ENCODE results near the gene SPTBN1. TPM values are rescaled to one million over a fixed set of nuclear protein-coding genes. Genes with fewer than 3 reads are reported as not detected.

Gene SPTBN1
- total RNA-seq, 1 experiment from 2014 or later = 171 TPM

DNA sequence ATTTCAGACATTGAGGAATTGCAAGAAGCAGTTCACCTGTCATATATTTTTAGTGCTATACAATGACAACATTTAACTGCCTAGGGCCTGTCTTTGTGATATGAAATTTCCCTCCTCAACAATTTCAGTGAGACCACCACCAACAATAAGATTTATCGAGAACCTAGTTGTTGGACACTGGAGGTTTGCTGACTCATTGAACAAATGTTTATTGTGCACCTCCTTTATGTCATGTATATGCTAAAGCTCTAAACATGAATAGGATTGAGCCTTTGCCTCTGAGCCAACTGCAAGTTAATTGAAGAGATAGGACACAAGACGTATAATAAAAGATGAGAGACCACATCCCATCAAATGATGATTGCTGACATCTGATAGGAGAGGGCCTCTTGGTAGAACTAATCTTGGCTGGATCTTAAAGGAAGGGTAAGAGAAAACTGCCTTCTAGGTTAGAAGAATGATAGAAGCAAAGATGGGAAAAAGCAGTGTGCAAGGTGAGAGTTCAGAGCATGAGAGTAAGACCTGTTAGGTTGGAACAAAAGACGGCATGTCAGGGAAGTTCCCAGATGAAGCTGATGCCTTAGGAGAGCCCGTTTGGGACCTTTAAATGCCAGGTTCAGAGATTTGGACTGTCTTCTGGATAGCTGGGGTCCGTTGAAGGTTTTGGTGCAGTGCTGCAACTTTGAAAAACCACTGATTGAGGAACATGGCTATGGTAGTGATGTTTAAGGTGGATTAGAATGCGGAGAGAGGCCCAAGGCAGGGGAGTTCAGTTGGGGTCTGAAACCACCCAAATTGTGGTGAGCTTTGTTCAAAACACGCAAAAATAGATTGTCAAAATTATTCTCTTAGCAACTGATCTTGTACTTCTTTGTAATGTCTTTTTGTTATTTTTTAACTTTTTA is 134.3 kb downstream of the SPTBN1 start:
- intact Hi-C loops (cut with micrococcal nuclease) = no loop called here
- ChIA-PET POLR2A (interaction anchor here (1.1 to 4.0 kb wide), 7 partner anchors 10 to 59 kb away, joined by 3 to 42 read pairs (median 8); no protein-coding TSS in a partner anchor), CTCF (interaction anchor here (0.6 to 1.6 kb wide), 4 partner anchors 9 to 584 kb away, joined by 3 to 4 read pairs (median 4); no protein-coding TSS in a partner anchor)

DNA sequence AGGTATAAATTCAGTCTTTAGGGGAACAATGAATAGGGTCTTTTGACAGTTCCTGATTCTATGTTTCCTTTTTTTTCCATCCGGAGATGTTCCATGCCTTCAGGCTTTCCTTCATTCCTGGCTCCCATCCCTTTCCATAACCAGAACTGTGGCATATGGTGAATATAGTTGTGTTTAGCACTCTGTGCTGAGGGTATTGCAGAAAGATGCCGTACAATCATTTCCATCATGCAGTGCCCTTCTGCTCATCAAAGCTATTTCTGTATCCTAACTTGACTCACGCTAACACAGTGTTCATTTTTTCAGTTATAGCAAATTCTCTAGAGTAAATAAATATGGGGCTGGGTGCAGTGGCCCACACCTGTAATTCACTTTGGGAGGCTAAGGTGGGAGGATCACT is 135.4 kb downstream of the SPTBN1 start:
- TF ChIP-seq, protein P1, sequence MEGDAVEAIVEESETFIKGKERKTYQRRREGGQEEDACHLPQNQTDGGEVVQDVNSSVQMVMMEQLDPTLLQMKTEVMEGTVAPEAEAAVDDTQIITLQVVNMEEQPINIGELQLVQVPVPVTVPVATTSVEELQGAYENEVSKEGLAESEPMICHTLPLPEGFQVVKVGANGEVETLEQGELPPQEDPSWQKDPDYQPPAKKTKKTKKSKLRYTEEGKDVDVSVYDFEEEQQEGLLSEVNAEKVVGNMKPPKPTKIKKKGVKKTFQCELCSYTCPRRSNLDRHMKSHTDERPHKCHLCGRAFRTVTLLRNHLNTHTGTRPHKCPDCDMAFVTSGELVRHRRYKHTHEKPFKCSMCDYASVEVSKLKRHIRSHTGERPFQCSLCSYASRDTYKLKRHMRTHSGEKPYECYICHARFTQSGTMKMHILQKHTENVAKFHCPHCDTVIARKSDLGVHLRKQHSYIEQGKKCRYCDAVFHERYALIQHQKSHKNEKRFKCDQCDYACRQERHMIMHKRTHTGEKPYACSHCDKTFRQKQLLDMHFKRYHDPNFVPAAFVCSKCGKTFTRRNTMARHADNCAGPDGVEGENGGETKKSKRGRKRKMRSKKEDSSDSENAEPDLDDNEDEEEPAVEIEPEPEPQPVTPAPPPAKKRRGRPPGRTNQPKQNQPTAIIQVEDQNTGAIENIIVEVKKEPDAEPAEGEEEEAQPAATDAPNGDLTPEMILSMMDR (IDR thresholded peaks at IDR 0.05; ENCODE audit: unreplicated experiment) = no peak
- no peak overlapping the region for H3K27ac Mint-ChIP-seq (ENCODE audit: low read depth, unreplicated experiment)
- ChIA-PET POLR2A (interaction anchor here (0.7 to 4.0 kb wide), 5 partner anchors 9 to 63 kb away, joined by 3 to 42 read pairs (median 4); no protein-coding TSS in a partner anchor), CTCF (interaction anchor here (0.7 to 1.9 kb wide), 2 partner anchors 32 to 152 kb away, joined by 3 to 6 read pairs; no protein-coding TSS in a partner anchor)
- H3K9me3 Mint-ChIP-seq (ENCODE audit: unreplicated experiment) = no peaks in the 10 kb centered on the region
- no peak for DNase-seq (ENCODE audit: unreplicated experiment)
- no TSS peak for BruUV-seq (replicated peaks)
- peaks cover 25% of the 10 kb centered on the region for H3K36me3 Mint-ChIP-seq (ENCODE audit: insufficient read depth, unreplicated experiment)
- H3K27me3 Mint-ChIP-seq (ENCODE audit: insufficient read depth, unreplicated experiment) = no peaks in the 10 kb centered on the region
- intact Hi-C loops (cut with micrococcal nuclease) = no loop called here
- H3K4me1 Mint-ChIP-seq (ENCODE audit: insufficient read depth, unreplicated experiment) = peaks cover 42% of the 10 kb centered on the region
- no peak overlapping the region for H3K4me3 Mint-ChIP-seq (ENCODE audit: unreplicated experiment)

More for the DNA sequence above, 134.3 kb downstream of the SPTBN1 start:
- Mint-ChIP-seq H3K27me3 (ENCODE audit: insufficient read depth, unreplicated experiment) (no peaks in the 10 kb centered on the region), H3K9me3 (ENCODE audit: unreplicated experiment) (no peaks in the 10 kb centered on the region), H3K36me3 (ENCODE audit: insufficient read depth, unreplicated experiment) (peaks cover 15% of the 10 kb centered on the region), H3K4me3 (ENCODE audit: unreplicated experiment) (peak overlapping the region; percentile 0), H3K4me1 (ENCODE audit: insufficient read depth, unreplicated experiment) (peaks cover 49% of the 10 kb centered on the region), H3K27ac (ENCODE audit: low read depth, unreplicated experiment) (peak overlapping the region; percentile 1)
- TF ChIP-seq, protein P1 (IDR thresholded peaks at IDR 0.05; ENCODE audit: unreplicated experiment) = no peak
- no peak for DNase-seq (ENCODE audit: unreplicated experiment)
- BruUV-seq (replicated peaks) = no TSS peak

DNA sequence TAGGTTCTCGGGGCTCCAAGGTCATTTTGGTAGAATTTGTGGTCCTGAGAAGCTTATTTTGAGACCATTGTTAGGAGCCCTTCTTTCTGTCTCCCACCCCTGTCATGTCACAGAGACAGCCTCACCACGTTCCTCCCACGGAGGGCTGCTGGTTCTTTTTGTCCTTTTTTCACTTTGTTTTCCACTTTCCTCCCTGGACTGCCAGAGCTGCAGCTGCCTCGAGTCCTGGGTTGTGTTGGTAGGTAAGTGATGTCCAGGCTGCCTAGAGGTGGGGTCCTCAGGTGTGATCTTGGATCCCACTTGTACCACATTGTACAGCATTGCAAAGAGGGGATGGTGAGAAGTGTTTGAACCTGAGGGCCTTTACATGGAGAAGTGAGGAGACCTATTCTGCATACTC is 137.1 kb downstream of the SPTBN1 start:
- Mint-ChIP-seq H3K36me3 (ENCODE audit: insufficient read depth, unreplicated experiment) (peaks cover 25% of the 10 kb centered on the region), H3K9me3 (ENCODE audit: unreplicated experiment) (no peaks in the 10 kb centered on the region), H3K27me3 (ENCODE audit: insufficient read depth, unreplicated experiment) (no peaks in the 10 kb centered on the region), H3K4me3 (ENCODE audit: unreplicated experiment) (no peak overlapping the region), H3K27ac (ENCODE audit: low read depth, unreplicated experiment) (no peak overlapping the region), H3K4me1 (ENCODE audit: insufficient read depth, unreplicated experiment) (peaks cover 43% of the 10 kb centered on the region)
- no TSS peak for BruUV-seq (replicated peaks)
- no peak for DNase-seq (ENCODE audit: unreplicated experiment)
- CTCF ChIA-PET = interaction anchor here (0.5 to 1.9 kb wide), 6 partner anchors 21 to 785 kb away, joined by 3 to 7 read pairs (median 5); no protein-coding TSS in a partner anchor
- POLR2A ChIA-PET = interaction anchor here (0.7 kb wide), 1 partner anchor 36 kb away, joined by 3 read pairs; no protein-coding TSS in a partner anchor
- TF ChIP-seq, protein P1 (IDR thresholded peaks at IDR 0.05; ENCODE audit: unreplicated experiment) = no peak
- intact Hi-C loops (cut with micrococcal nuclease) = no loop called here

DNA sequence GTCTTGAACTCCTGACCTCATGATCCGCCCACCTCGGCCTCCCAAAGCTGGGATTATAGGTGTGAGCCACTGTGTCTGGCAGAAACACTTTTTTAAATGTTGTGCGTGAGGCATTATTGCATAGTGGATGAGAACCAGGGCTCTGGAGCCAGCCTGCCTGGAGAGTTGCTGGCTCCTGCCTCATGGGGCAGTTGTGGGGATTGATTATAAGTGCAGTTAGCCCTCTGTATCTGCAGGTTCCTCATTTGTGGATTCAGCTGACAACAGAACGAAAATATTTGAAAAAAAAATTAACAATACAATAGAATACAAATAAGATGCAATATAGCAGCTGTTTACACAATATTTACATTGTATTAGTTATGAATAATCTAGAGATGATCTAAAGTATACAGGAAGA is 137.9 kb downstream of the SPTBN1 start:
- POLR2A ChIA-PET = no interaction called here
- Mint-ChIP-seq H3K9me3 (ENCODE audit: unreplicated experiment) (no peaks in the 10 kb centered on the region), H3K4me3 (ENCODE audit: unreplicated experiment) (no peak overlapping the region), H3K4me1 (ENCODE audit: insufficient read depth, unreplicated experiment) (peaks cover 48% of the 10 kb centered on the region), H3K36me3 (ENCODE audit: insufficient read depth, unreplicated experiment) (peaks cover 25% of the 10 kb centered on the region), H3K27ac (ENCODE audit: low read depth, unreplicated experiment) (no peak overlapping the region), H3K27me3 (ENCODE audit: insufficient read depth, unreplicated experiment) (no peaks in the 10 kb centered on the region)
- CTCF ChIA-PET = interaction anchor here (0.6 kb wide), 1 partner anchor 17 kb away, joined by 3 read pairs; no protein-coding TSS in a partner anchor
- TF ChIP-seq, protein P1 (IDR thresholded peaks at IDR 0.05; ENCODE audit: unreplicated experiment) = no peak
- BruUV-seq (replicated peaks) = no TSS peak
- intact Hi-C loops (cut with micrococcal nuclease) = no loop called here
- DNase-seq (ENCODE audit: unreplicated experiment) = no peak
